T-cell (primary cell): ENCODE measurements around the gene SMIM43. TPM values are rescaled to one million over a fixed set of nuclear protein-coding genes. Genes with fewer than 3 reads are reported as not detected.

Experiments used
- ATAC-seq, 4 experiments: fragments of 200-7000 bp in 3 of 4; fragments of 150-1000 bp in 1 of 4; cut with Tn5 transposase; replicated peaks in 1 of 4; 1 replicate in 3 of 4; 2 replicates in 1 of 4; pipeline ENCODE4 v1.10.0; 2021; ENCODE audit warnings: moderate library complexity in 3 of 4, mild to moderate bottlenecking in 2 of 4, moderate number of reproducible peaks in 1 of 4
- CTCF ChIA-PET, 2 donors: fragments of 300-600 bp; sonication (Branson Sonifier 250); formaldehyde crosslinking; loops; one replicate each; lab custom pipeline; 2022; ENCODE audit warnings: antibody characterized with exemption in 2 of 2; lab: Charles Lee
- POLR2A ChIA-PET, 2 donors: fragments of 300-600 bp; sonication (Branson Sonifier 250); formaldehyde crosslinking; loops; one replicate each; lab custom pipeline; 2022; ENCODE audit warnings: antibody characterized with exemption in 2 of 2; lab: Charles Lee
- DNase-seq, 35 experiments: peaks; one replicate each; pipeline versions ENCODE4 v3.0.0 to v3.0.0-alpha.2; 2013 to 2023
- H3K27ac ChIP-seq: one replicate; pipeline ENCODE4 v1.5.1; 2013; ENCODE audit warnings: low read length
- H3K27me3 ChIP-seq, 2 experiments: replicated peaks in 1 of 2; 1 replicate in 1 of 2; 2 replicates in 1 of 2; pipeline versions ENCODE4 v1.6.1 to v1.7.0; 2013; ENCODE audit warnings: low read length in 1 of 2, mixed read lengths in 1 of 2; ENCODE audit not compliant: control insufficient read depth in 2 of 2, insufficient read depth in 2 of 2; ENCODE audit errors: extremely low read depth in 1 of 2
- H3K36me3 ChIP-seq, 2 donors: 1 replicate in 1 of 2; 2 replicates in 1 of 2; pipeline versions ENCODE4 v1.6.1 to v1.7.0; 2013; ENCODE audit warnings: low read length in 1 of 2; ENCODE audit not compliant: control insufficient read depth in 2 of 2, insufficient read depth in 1 of 2; ENCODE audit errors: extremely low read depth in 1 of 2
- H3K4me1 ChIP-seq, 2 experiments: 1 replicate in 1 of 2; 2 replicates in 1 of 2; pipeline versions ENCODE4 v1.6.1 to v1.7.0; 2013; ENCODE audit warnings: low read length in 2 of 2, mixed read lengths in 1 of 2; ENCODE audit not compliant: insufficient read depth in 2 of 2, control insufficient read depth in 1 of 2; ENCODE audit errors: extremely low read depth in 1 of 2
- H3K4me3 ChIP-seq, 2 donors: 1 replicate in 1 of 2; 2 replicates in 1 of 2; pipeline versions ENCODE4 v1.5.1 to v1.7.0; 2013; ENCODE audit warnings: mild to moderate bottlenecking in 2 of 2, low read length in 1 of 2, moderate library complexity in 1 of 2; ENCODE audit not compliant: control insufficient read depth in 1 of 2; ENCODE audit errors: extremely low read depth in 1 of 2
- H3K9me3 ChIP-seq: 2 replicates; pipeline ENCODE4 v1.7.0; 2013
- H3K27ac Mint-ChIP-seq, 2 donors: one replicate each; pipeline ENCODE4 v1.8.0; 2020 to 2021; ENCODE audit warnings: mild to moderate bottlenecking in 2 of 2, mixed read lengths in 2 of 2
- H3K27me3 Mint-ChIP-seq, 2 donors: one replicate each; pipeline ENCODE4 v1.8.0; 2021 to 2022; ENCODE audit warnings: mixed read lengths in 2 of 2
- H3K36me3 Mint-ChIP-seq: one replicate; pipeline ENCODE4 v1.8.0; 2021; ENCODE audit warnings: mixed read lengths
- H3K4me1 Mint-ChIP-seq, 3 donors: one replicate each; pipeline ENCODE4 v1.8.0; 2020 to 2022; ENCODE audit warnings: mixed read lengths in 3 of 3, mild to moderate bottlenecking in 1 of 3
- H3K4me3 Mint-ChIP-seq, 3 donors: one replicate each; pipeline ENCODE4 v1.8.0; 2020 to 2022; ENCODE audit warnings: mild to moderate bottlenecking in 3 of 3, mixed read lengths in 3 of 3, moderate library complexity in 3 of 3
- H3K9me3 Mint-ChIP-seq, 3 donors: one replicate each; pipeline ENCODE4 v1.8.0; 2020 to 2022; ENCODE audit warnings: mixed read lengths in 3 of 3
- WGBS: methylation state at CpG from one replicate; pipeline ENCODE4 v1.1.5; 2013; ENCODE audit warnings: missing lambda C conversion rate; ENCODE audit not compliant: insufficient coverage; 5-methylcytosine and 5-hydroxymethylcytosine counted together
- total RNA-seq, 35 experiments: library from RNA in 6 of 35; stranded (reverse) in 6 of 35; fragments of 120-200 nt in 1 of 35; gene quantifications; one replicate each; pipeline versions ENCODE4 v1.2.1 to v1.2.4 and lab custom pipeline; 2013 to 2026

The SMIM43 gene
- total RNA-seq, 5 donors from 2014 or later (not counting 1 experiment from before 2014, with no cell fraction given), result 0.43 TPM; not detected in 4

GRCh38 chr4:121800638-121800960 is 35.6 kb upstream of the SMIM43 start:
- no peaks in the 10 kb centered on the region for H3K9me3 Mint-ChIP-seq
- Histone ChIP-seq H3K4me3 (peak overlapping the region; percentile 74 to 100), H3K27me3 (no peaks in the 10 kb centered on the region), H3K4me1 (peaks cover 11 to 18% of the 10 kb centered on the region in 2 experiments), H3K27ac (peak overlapping the region; percentile 93), H3K36me3 (peaks cover 0 to 27% of the 10 kb centered on the region in 2 donors), H3K9me3 (no peaks in the 10 kb centered on the region)
- ATAC-seq (peak; percentile 11 to 44 (median 30)), DNase-seq (no peak)
- H3K27me3 Mint-ChIP-seq, result no peaks in the 10 kb centered on the region
- 15% methylated on average over 5 of the region's 8 CpGs for WGBS
- ChIA-PET CTCF (interaction anchor here in 1 of 2 donors (1.3 to 2.6 kb wide), 2 partner anchors 24 to 932 kb away, joined by 4 to 9 read pairs; partner anchors contain the start of genes BBS12 and CCNA2), POLR2A (interaction anchor here (1.3 kb wide), 3 partner anchors 21 to 105 kb away, joined by 3 to 6 read pairs (median 5); no protein-coding TSS in a partner anchor)
- peaks cover 18% of the 10 kb centered on the region for H3K36me3 Mint-ChIP-seq
- H3K4me1 Mint-ChIP-seq, result peaks cover 47 to 55% (median 53%) of the 10 kb centered on the region in 3 donors
- peak overlapping the region; percentile 89 to 98 (median 94) for H3K4me3 Mint-ChIP-seq
- peak overlapping the region; percentile 99 to 100 for H3K27ac Mint-ChIP-seq

- no peaks in the 10 kb centered on the region for H3K9me3 ChIP-seq
- Mint-ChIP-seq H3K36me3 (peaks cover 13% of the 10 kb centered on the region), H3K27me3 (no peaks in the 10 kb centered on the region), H3K4me3 (peak overlapping the region; percentile 89 to 98 (median 94)), H3K27ac (peak overlapping the region; percentile 99 to 100), H3K9me3 (no peaks in the 10 kb centered on the region), H3K4me1 (peaks cover 47 to 53% (median 53%) of the 10 kb centered on the region in 3 donors)
- CTCF ChIA-PET, result interaction anchor here (0.7 to 1.0 kb wide), 2 partner anchors 13 to 22 kb away, joined by 3 read pairs; no protein-coding TSS in a partner anchor
- peak overlapping the region in 1 of 2 donors; percentile 74 for H3K4me3 ChIP-seq
- no peaks in the 10 kb centered on the region for H3K27me3 ChIP-seq
- ATAC-seq (no peak), DNase-seq (peak in 1 of 35 experiments; percentile 17)
- WGBS, result 75% methylated on average over 1 of the region's 3 CpGs
- H3K27ac ChIP-seq, result peak overlapping the region; percentile 93
- peaks cover 13 to 18% of the 10 kb centered on the region in 2 experiments for H3K4me1 ChIP-seq
- peaks cover 0 to 22% of the 10 kb centered on the region in 2 donors for H3K36me3 ChIP-seq
- POLR2A ChIA-PET, result interaction anchor here (0.8 to 1.0 kb wide), 2 partner anchors 25 to 34 kb away, joined by 3 read pairs; no protein-coding TSS in a partner anchor
Observed at GRCh38 chr4:121799867-121800501, 35.0 kb upstream of the SMIM43 start.

GRCh38 chr4:121799208-121799823 is 34.4 kb upstream of the SMIM43 start:
- ATAC-seq, result no peak
- peaks cover 0 to 2% of the 10 kb centered on the region in 2 donors for H3K27me3 Mint-ChIP-seq

GRCh38 chr4:121796283-121796682 is 31.3 kb upstream of the SMIM43 start:
- CTCF ChIA-PET, result interaction anchor here in 1 of 2 donors (0.6 kb wide), 1 partner anchor 14 kb away, joined by 3 read pairs; no protein-coding TSS in a partner anchor
- no peak overlapping the region for H3K4me3 ChIP-seq
- no peak overlapping the region for H3K27ac Mint-ChIP-seq

More at GRCh38 chr4:121799208-121799823, 34.4 kb upstream of the SMIM43 start:
- Mint-ChIP-seq H3K27ac (peak overlapping the region; percentile 99 to 100), H3K4me1 (peaks cover 47 to 52% (median 48%) of the 10 kb centered on the region in 3 donors), H3K4me3 (peak overlapping the region; percentile 28 to 98 (median 89)), H3K9me3 (no peaks in the 10 kb centered on the region), H3K36me3 (peaks cover 7% of the 10 kb centered on the region)
- Histone ChIP-seq H3K9me3 (no peaks in the 10 kb centered on the region), H3K27me3 (no peaks in the 10 kb centered on the region), H3K4me1 (peaks cover 13 to 18% of the 10 kb centered on the region in 2 experiments), H3K4me3 (no peak overlapping the region), H3K36me3 (peaks cover 0 to 16% of the 10 kb centered on the region in 2 donors), H3K27ac (no peak overlapping the region)
- no peak for DNase-seq
- POLR2A ChIA-PET, result interaction anchor here (0.8 to 1.0 kb wide), 2 partner anchors 25 to 35 kb away, joined by 3 read pairs; no protein-coding TSS in a partner anchor
- WGBS, result no CpG with 5 or more reads among the region's 2 CpGs
- CTCF ChIA-PET, result interaction anchor here (0.7 to 1.0 kb wide), 2 partner anchors 12 to 22 kb away, joined by 3 read pairs; no protein-coding TSS in a partner anchor

GRCh38 chr4:121794505-121795188 is 29.7 kb upstream of the SMIM43 start:
- no peaks in the 10 kb centered on the region for H3K36me3 Mint-ChIP-seq
- Histone ChIP-seq H3K27me3 (no peaks in the 10 kb centered on the region), H3K4me3 (no peak overlapping the region), H3K9me3 (no peaks in the 10 kb centered on the region), H3K36me3 (no peaks in the 10 kb centered on the region), H3K4me1 (peaks cover 3% of the 10 kb centered on the region in 2 experiments), H3K27ac (no peak overlapping the region)
- ATAC-seq, result no peak
- no peak for DNase-seq
- H3K4me3 Mint-ChIP-seq, result no peak overlapping the region
- POLR2A ChIA-PET, result no interaction called here
- no peaks in the 10 kb centered on the region for H3K9me3 Mint-ChIP-seq
- peaks cover 5 to 9% of the 10 kb centered on the region in 2 donors for H3K27me3 Mint-ChIP-seq
- CTCF ChIA-PET, result no interaction called here
- H3K27ac Mint-ChIP-seq, result no peak overlapping the region
- peaks cover 15 to 18% (median 15%) of the 10 kb centered on the region in 3 donors for H3K4me1 Mint-ChIP-seq
- 90% methylated on average over 2 of the region's 5 CpGs for WGBS

More at GRCh38 chr4:121796283-121796682, 31.3 kb upstream of the SMIM43 start:
- no peak for DNase-seq
- Mint-ChIP-seq H3K36me3 (no peaks in the 10 kb centered on the region), H3K4me1 (peaks cover 30 to 35% (median 31%) of the 10 kb centered on the region in 3 donors), H3K4me3 (no peak overlapping the region), H3K9me3 (no peaks in the 10 kb centered on the region), H3K27me3 (peaks cover 3 to 5% of the 10 kb centered on the region in 2 donors)
- peaks cover 6 to 10% of the 10 kb centered on the region in 2 experiments for H3K4me1 ChIP-seq
- no peaks in the 10 kb centered on the region for H3K36me3 ChIP-seq
- no peak overlapping the region for H3K27ac ChIP-seq
- ATAC-seq, result no peak
- POLR2A ChIA-PET, result no interaction called here
- no peaks in the 10 kb centered on the region for H3K9me3 ChIP-seq
- no peaks in the 10 kb centered on the region for H3K27me3 ChIP-seq

GRCh38 chr4:121792966-121793365 is 28.0 kb upstream of the SMIM43 start:
- WGBS, result 100% methylated on average over 1 of the region's 2 CpGs
- no peaks in the 10 kb centered on the region for H3K9me3 ChIP-seq
- ChIA-PET CTCF (interaction anchor here in 1 of 2 donors (0.8 kb wide), 1 partner anchor 15 kb away, joined by 5 read pairs; no protein-coding TSS in a partner anchor), POLR2A (no interaction called here)
- DNase-seq, result no peak
- no peak overlapping the region for H3K27ac ChIP-seq
- Mint-ChIP-seq H3K9me3 (no peaks in the 10 kb centered on the region), H3K27ac (no peak overlapping the region), H3K4me1 (peaks cover 5 to 11% (median 6%) of the 10 kb centered on the region in 3 donors), H3K4me3 (no peak overlapping the region), H3K36me3 (no peaks in the 10 kb centered on the region), H3K27me3 (peaks cover 14 to 21% of the 10 kb centered on the region in 2 donors)
- H3K36me3 ChIP-seq, result no peaks in the 10 kb centered on the region
- H3K4me3 ChIP-seq, result no peak overlapping the region
- no peaks in the 10 kb centered on the region for H3K27me3 ChIP-seq
- ATAC-seq, result no peak
- H3K4me1 ChIP-seq, result peaks cover 0 to 3% of the 10 kb centered on the region in 2 experiments
